Prostate gland (tissue), 2 donors: Measurements from ENCODE around the gene MIGA1. TPM values are rescaled to one million over a fixed set of nuclear protein-coding genes. Genes with fewer than 3 reads are reported as not detected.
A peak's percentile ranks its signal among the peaks of the same experiment; 100 is the strongest.

ENCODE experiments used
- DNase-seq: peaks from one replicate; pipeline ENCODE4 v3.0.0-alpha.2; 2019; ENCODE audit warnings: low spot score
- H3K27ac ChIP-seq, 2 donors: fragments of 200-600 bp; sonication (generic); 2 replicates each; pipeline ENCODE4 v1.5.1; 2017 to 2019
- H3K27me3 ChIP-seq: fragments of 200-600 bp; sonication (generic); replicated peaks from 2 replicates; pipeline ENCODE4 v1.5.1; 2019; ENCODE audit not compliant: insufficient read depth
- H3K36me3 ChIP-seq, 2 donors: fragments of 200-600 bp; sonication (generic); 1 replicate in 1 of 2; 2 replicates in 1 of 2; pipeline versions ENCODE4 v1.5.1 to v1.8.1; 2017 to 2019
- H3K4me1 ChIP-seq: fragments of 200-600 bp; sonication (generic); replicated peaks from 2 replicates; pipeline ENCODE4 v1.5.1; 2019
- H3K4me3 ChIP-seq, 2 donors: fragments of 200-600 bp; sonication (generic); 2 replicates each; pipeline ENCODE4 v1.5.1; 2017 to 2019
- H3K9me3 ChIP-seq: fragments of 200-600 bp; sonication (generic); 2 replicates; pipeline ENCODE4 v1.5.1; 2017
- POLR2A ChIP-seq: fragments of 450-650 bp; IDR thresholded peaks from one replicate; pipeline ENCODE4 v1.6.1; 2016; ENCODE audit warnings: antibody characterized with exemption, mild to moderate bottlenecking
- POLR2AphosphoS5 ChIP-seq: sonication (generic); formaldehyde crosslinking; IDR thresholded peaks from one replicate; pipeline ENCODE4 v1.6.1; 2017; ENCODE audit warnings: antibody characterized with exemption
- WGBS: methylation state at CpG from one replicate; pipeline ENCODE4 v1.1.5; 2018; 5-methylcytosine and 5-hydroxymethylcytosine counted together
- intact Hi-C: fragments of 100-400 bp; cut with DNase I; formaldehyde crosslinking; loops from one replicate; pipeline ENCODE4 v1.14.2; 2022
- total RNA-seq, 2 donors: library from RNA; depleted of rRNA; stranded (reverse); fragments of >200 nt; gene quantifications; one replicate each; pipeline ENCODE4 v1.1.0, GENCODE V29; 2016
- TF ChIP-seq, protein P1 (sequence below), 4 experiments: fragments of 200-600 bp in 2 of 4; fragments of 450-650 bp in 2 of 4; sonication (generic) in 2 of 4; IDR thresholded peaks; 1 replicate in 3 of 4; 2 replicates in 1 of 4; pipeline ENCODE4 v1.5.1; 2016 to 2019; ENCODE audit warnings: antibody characterized with exemption in 4 of 4, mild to moderate bottlenecking in 2 of 4, moderate library complexity in 2 of 4

Gene MIGA1
- total RNA-seq, 2 donors from 2014 or later = 16.2 to 19.3 TPM

DNA sequence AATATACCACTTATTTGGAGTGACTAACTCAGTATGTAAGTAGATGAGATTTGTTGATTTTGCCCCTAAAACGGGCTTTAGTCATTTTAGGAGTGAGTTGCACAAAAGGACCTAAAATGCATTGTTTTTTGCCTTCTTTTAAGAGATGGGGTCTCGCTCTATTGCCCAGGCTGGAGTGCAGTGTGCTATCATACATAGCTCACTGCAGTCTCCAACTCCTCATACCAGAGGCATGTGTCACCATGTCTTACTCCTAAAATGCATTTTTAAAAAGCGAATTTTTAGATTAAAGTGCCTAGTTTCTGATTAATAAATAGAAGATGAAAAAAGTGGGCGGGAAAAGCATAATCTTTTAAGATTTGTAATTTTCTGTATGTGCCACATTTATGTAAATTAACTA is 97.4 kb downstream of the MIGA1 start:
- Histone ChIP-seq H3K27ac (no peak overlapping the region), H3K27me3 (no peaks in the 10 kb centered on the region), H3K4me3 (no peak overlapping the region), H3K9me3 (no peaks in the 10 kb centered on the region), H3K36me3 (no peaks in the 10 kb centered on the region), H3K4me1 (no peaks in the 10 kb centered on the region)
- 95% methylated on average over 4 of the region's 4 CpGs for WGBS
- TF ChIP-seq, protein P1, sequence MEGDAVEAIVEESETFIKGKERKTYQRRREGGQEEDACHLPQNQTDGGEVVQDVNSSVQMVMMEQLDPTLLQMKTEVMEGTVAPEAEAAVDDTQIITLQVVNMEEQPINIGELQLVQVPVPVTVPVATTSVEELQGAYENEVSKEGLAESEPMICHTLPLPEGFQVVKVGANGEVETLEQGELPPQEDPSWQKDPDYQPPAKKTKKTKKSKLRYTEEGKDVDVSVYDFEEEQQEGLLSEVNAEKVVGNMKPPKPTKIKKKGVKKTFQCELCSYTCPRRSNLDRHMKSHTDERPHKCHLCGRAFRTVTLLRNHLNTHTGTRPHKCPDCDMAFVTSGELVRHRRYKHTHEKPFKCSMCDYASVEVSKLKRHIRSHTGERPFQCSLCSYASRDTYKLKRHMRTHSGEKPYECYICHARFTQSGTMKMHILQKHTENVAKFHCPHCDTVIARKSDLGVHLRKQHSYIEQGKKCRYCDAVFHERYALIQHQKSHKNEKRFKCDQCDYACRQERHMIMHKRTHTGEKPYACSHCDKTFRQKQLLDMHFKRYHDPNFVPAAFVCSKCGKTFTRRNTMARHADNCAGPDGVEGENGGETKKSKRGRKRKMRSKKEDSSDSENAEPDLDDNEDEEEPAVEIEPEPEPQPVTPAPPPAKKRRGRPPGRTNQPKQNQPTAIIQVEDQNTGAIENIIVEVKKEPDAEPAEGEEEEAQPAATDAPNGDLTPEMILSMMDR (IDR thresholded peaks at IDR 0.05) = no peak
- TF ChIP-seq POLR2A = no peak
- no peak for TF ChIP-seq POLR2AphosphoS5
- DNase-seq = no peak
- intact Hi-C loops = no loop called here

DNA sequence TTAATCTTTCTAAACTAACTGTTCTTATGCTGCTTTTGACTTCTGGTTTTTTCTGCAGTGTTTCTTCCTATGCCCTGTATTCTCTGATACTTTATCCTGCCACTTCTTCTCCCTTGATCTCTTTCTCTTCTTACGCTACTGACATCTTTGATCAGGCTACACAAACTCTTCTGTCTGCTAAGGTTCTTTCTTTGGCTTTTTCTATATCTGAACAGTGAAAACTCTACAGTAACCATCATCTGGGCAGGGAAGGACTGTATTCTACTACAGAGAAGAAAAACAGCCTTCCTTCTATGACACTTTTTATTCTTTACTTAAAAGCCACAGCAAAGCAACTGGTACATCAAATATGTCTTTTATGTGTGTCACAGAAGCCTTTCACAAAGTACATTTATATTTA is 101.6 kb downstream of the MIGA1 start:
- no peaks in the 10 kb centered on the region for H3K27me3 ChIP-seq
- 90% methylated on average over 1 of the region's 1 CpG for WGBS
- H3K36me3 ChIP-seq = no peaks in the 10 kb centered on the region
- no peak overlapping the region for H3K4me3 ChIP-seq
- no peaks in the 10 kb centered on the region for H3K9me3 ChIP-seq
- H3K4me1 ChIP-seq = no peaks in the 10 kb centered on the region
- DNase-seq = no peak
- intact Hi-C loops = loop anchor here (10.0 kb wide), 1 partner anchor 126 kb away; the partner anchor contains the start of gene USP33
- H3K27ac ChIP-seq = no peak overlapping the region
- TF ChIP-seq POLR2A (no peak), POLR2AphosphoS5 (no peak)
- TF ChIP-seq, protein P1 (IDR thresholded peaks at IDR 0.05) = no peak

DNA sequence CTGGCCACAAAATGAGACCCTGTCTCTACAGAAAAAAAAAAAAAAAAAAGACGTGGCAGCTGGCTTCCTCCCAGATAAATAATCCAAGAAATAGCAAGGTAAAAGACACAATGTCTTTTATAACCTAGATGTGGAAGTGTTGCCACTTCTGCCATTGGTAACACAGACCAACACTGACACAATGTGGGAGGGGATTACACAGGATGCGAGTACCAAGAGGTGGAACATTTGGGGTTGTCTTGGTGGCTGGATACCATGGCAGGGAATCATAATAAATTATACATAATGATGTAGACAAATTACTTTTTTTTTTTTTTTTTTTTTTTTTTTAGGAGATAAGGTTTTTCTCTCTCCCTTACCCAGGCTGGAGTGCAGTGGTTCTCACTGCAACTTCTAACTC is 103.0 kb downstream of the MIGA1 start:
- 70% methylated on average over 2 of the region's 2 CpGs for WGBS
- H3K4me1 ChIP-seq = no peaks in the 10 kb centered on the region
- H3K4me3 ChIP-seq = no peak overlapping the region
- no peak for DNase-seq
- H3K9me3 ChIP-seq = no peaks in the 10 kb centered on the region
- H3K27me3 ChIP-seq = no peaks in the 10 kb centered on the region
- TF ChIP-seq POLR2AphosphoS5 (no peak), POLR2A (no peak)
- TF ChIP-seq, protein P1 (IDR thresholded peaks at IDR 0.05) = no peak
- no peaks in the 10 kb centered on the region for H3K36me3 ChIP-seq
- intact Hi-C loops = loop anchor here (10.0 kb wide), 1 partner anchor 128 kb away; the partner anchor contains the start of gene USP33
- H3K27ac ChIP-seq = no peak overlapping the region

DNA sequence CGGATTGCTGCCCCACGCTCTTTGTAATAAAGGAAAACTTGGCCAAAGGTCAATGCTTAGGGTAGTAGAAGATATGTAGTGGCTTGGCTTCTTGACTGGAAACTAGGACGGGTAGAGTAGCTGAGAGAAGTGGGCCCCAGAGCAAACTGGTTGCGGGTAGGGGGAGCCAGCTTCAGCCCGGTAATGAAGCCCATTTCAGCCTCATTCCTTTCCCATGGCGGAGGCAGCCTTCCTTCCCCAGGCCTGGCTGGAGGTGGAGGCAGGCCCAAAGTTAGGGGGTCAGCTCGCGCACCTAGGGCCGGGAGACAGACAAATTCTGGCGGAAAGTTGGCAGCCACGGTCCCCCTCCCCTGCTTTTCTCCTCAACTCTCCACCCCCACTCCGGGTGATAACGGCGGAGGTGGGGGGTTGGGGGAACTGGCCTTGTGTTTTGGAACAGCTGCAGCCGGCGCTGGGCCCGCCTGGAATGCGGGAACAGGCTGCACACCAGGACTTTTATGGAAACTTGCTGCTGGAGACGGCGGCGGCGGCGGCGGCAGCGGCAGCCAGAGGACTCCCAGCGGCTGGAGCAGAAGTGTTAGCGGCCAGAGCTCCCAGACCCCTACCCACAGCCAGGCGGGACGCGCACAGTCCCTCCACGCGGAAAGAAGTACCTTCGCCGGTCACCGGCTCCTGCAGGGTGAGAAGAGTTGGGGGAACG is 108.8 kb downstream of the MIGA1 start, which contains the start of gene NEXN:
Gene NEXN, plus strand, starts transcription at position 544 of the 700 bp plus-strand sequence. CDS start 27,483 bp downstream, outside the sequence.
- peak; percentile 47 for TF ChIP-seq POLR2AphosphoS5
- TF ChIP-seq, protein P1 (IDR thresholded peaks at IDR 0.05) = peak in 1 of 4 experiments; percentile 3
- TF ChIP-seq POLR2A = no peak

More for the DNA sequence above, 108.8 kb downstream of the MIGA1 start, which contains the start of gene NEXN:
- 10% methylated on average over 36 of the region's 36 CpGs for WGBS
- Histone ChIP-seq H3K36me3 (no peaks in the 10 kb centered on the region), H3K27me3 (no peaks in the 10 kb centered on the region), H3K27ac (peak within 1 kb of the TSS; percentile 77 to 83), H3K4me3 (peak within 1 kb of the TSS; percentile 64 to 79), H3K4me1 (no peaks in the 10 kb centered on the region), H3K9me3 (no peaks in the 10 kb centered on the region)
- DNase-seq = peak; percentile 43
- intact Hi-C loops = loop anchor here (2.0 to 10.0 kb wide), 2 partner anchors 55 to 133 kb away; partner anchors contain the start of gene USP33
